GM12875 (cell line): Measurements from ENCODE around the gene SEC22C.

Source experiments
- H3K4me3 ChIP-seq: one replicate; pipeline ENCODE4 v1.5.1; 2011; ENCODE audit warnings: low read depth, low read length, control low read depth
- CTCF ChIP-seq: IDR thresholded peaks from 2 replicates; pipeline ENCODE4 v1.5.1; 2011; ENCODE audit warnings: low read depth, mild to moderate bottlenecking, control low read depth, inconsistent platforms, low read length, moderate library complexity, borderline replicate concordance; ENCODE audit not compliant: insufficient read depth

The SEC22C gene

GRCh38 chr3:42505849-42506410 lies 75.8 kb downstream of the SEC22C start:
- no peak for TF ChIP-seq CTCF

GRCh38 chr3:42505128-42505848 lies 76.5 kb downstream of the SEC22C start:
- TF ChIP-seq CTCF = no peak

More at GRCh38 chr3:42505849-42506410, 75.8 kb downstream of the SEC22C start:
- no peak overlapping the region for H3K4me3 ChIP-seq

GRCh38 chr3:42504334-42505127 lies 77.2 kb downstream of the SEC22C start:
- no peak for TF ChIP-seq CTCF
- H3K4me3 ChIP-seq = no peak overlapping the region

More at GRCh38 chr3:42505128-42505848, 76.5 kb downstream of the SEC22C start:
- H3K4me3 ChIP-seq = no peak overlapping the region

- no peak for TF ChIP-seq CTCF
- no peak overlapping the region for H3K4me3 ChIP-seq
Measured at GRCh38 chr3:42503957-42504333, 77.8 kb downstream of the SEC22C start.

GRCh38 chr3:42503251-42503924 lies 78.4 kb downstream of the SEC22C start:
- no peak for TF ChIP-seq CTCF
- no peak overlapping the region for H3K4me3 ChIP-seq

GRCh38 chr3:42502429-42503250 lies 79.1 kb downstream of the SEC22C start, which contains the start of gene VIPR1:
VIPR1 (plus strand) TSS chr3:42502643; CDS start chr3:42502736, 93 bp downstream.
- peak within 1 kb of the TSS; percentile 21 for H3K4me3 ChIP-seq
- no peak for TF ChIP-seq CTCF
